OCI-LY1 (cell line): Measurements from ENCODE around the gene PIR.

Source experiments
- CTCF ChIP-seq: fragments of 200-600 bp; sonication (generic), shearing (Covaris generic); IDR thresholded peaks from 2 replicates; pipeline ENCODE4 v1.5.1; 2017; ENCODE audit warnings: mild to moderate bottlenecking, antibody characterized with exemption, low read length, moderate library complexity, mixed read lengths
- EZH2 ChIP-seq: fragments of 200-600 bp; sonication (generic), shearing (Covaris generic); IDR thresholded peaks from 2 replicates; pipeline ENCODE4 v1.8.0; 2017; ENCODE audit warnings: borderline replicate concordance, mixed run types, mild to moderate bottlenecking, antibody characterized with exemption, low read length, moderate library complexity, mixed read lengths

GRCh38 chrX:15438332-15438731 is 54.8 kb downstream of the PIR start:
- TF ChIP-seq CTCF = no peak
- TF ChIP-seq EZH2 = no peak
